Fibroblast of villous mesenchyme (primary cell): ENCODE results near the gene MBD3L3. TPM values are rescaled to one million over a fixed set of nuclear protein-coding genes. Genes with fewer than 3 reads are reported as not detected.

ENCODE experiments used
- DNase-seq: peaks from one replicate; pipeline ENCODE4 v3.0.0-alpha.2; 2010; ENCODE audit warnings: low read depth
- H3K4me3 ChIP-seq: 2 replicates; pipeline ENCODE4 v1.5.1; 2011; ENCODE audit warnings: low read depth, mild to moderate bottlenecking, low read length
- total RNA-seq: library from RNA; depleted of rRNA; stranded (reverse); fragments of >200 nt; gene quantifications from 2 replicates; pipeline ENCODE4 v1.2.3, GENCODE V29; 2012
- TF ChIP-seq, protein P1 (sequence below): IDR thresholded peaks from 2 replicates; pipeline ENCODE4 v1.5.1; 2012; ENCODE audit warnings: low read depth, mild to moderate bottlenecking, low read length; ENCODE audit not compliant: insufficient read depth

MBD3L3 gene
- total RNA-seq, 1 donor, result not detected

DNA sequence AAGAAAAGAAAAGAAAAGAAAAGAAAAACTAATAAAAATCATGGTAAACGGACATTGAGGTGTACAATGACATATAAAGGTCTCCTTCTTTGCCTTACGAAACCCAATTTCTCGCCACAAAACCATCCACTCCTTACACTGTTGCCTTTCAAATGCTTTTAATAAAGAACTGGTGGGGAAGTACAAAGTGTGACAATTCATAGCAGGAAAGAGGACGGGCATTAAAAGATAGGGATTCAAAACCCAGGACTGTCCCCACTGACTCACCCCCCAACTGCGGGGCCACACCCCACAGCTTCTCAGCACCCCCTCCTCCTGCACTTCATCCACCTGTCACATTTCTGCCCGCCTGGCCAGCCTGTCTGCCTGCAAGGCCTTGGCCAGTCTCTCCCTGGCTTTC lies 39.6 kb downstream of the MBD3L3 start:
- TF ChIP-seq, protein P1, sequence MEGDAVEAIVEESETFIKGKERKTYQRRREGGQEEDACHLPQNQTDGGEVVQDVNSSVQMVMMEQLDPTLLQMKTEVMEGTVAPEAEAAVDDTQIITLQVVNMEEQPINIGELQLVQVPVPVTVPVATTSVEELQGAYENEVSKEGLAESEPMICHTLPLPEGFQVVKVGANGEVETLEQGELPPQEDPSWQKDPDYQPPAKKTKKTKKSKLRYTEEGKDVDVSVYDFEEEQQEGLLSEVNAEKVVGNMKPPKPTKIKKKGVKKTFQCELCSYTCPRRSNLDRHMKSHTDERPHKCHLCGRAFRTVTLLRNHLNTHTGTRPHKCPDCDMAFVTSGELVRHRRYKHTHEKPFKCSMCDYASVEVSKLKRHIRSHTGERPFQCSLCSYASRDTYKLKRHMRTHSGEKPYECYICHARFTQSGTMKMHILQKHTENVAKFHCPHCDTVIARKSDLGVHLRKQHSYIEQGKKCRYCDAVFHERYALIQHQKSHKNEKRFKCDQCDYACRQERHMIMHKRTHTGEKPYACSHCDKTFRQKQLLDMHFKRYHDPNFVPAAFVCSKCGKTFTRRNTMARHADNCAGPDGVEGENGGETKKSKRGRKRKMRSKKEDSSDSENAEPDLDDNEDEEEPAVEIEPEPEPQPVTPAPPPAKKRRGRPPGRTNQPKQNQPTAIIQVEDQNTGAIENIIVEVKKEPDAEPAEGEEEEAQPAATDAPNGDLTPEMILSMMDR, result no peak
- DNase-seq, result no peak
- H3K4me3 ChIP-seq, result no peak overlapping the region

DNA sequence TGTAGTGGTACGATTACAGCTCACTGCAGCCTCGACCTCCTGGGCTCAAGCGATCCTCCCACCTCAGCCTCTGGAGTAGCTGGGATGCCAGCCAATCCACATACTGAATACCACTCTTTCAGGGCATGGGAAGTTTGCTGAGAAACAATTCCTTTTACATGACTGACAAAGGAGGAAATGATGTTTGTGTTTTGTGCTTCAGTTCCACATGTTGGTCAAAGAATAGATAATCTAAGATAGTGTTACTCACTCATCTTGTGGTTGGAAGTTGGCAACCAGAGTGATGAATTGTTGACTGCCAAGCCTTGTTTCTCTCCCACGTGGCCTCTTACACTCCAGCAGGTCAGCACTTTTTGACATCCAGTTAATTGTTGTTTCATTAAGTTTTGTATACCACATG lies 44.8 kb downstream of the MBD3L3 start:
- TF ChIP-seq, protein P1, result no peak
- DNase-seq, result no peak
- H3K4me3 ChIP-seq, result no peak overlapping the region

DNA sequence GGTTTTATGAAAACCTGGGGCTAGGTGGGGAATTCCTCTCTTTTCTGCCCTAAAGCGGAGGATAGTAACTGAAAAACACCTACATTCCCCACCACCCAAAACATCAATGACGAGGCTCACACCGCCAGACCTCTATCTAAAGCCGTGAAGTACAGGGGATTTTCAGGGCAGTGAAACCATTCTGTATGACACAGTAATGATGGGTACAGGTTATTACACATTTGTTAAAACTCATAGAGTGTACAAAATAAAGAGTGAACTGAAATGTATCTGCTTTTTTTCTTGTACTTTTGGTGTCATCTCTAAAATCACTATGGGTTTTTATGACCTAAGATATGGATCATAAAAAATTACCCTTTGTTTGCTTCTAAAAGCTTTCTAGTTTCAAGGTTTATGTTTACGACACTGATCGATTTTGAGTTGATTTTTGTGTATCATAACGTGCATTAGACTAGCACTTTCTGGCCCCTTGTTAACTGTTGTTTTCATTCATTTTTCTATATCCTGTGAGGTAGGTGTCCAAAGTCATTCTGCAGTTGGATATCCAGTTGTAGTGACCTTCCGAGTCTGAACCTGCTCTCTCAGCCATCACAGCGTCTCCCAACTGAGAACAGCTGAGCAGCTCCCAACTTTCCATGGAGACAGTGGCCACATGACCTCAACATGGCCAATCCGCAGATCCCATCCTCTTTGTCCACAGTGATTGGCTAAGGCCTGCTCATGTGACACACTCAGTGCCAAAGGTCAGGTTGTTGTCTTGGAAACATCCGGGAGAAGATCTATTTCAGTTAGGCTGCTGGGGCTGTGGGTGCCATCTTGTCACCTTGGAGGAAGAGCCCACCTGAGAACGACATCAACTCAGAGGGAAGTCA lies 47.5 kb downstream of the MBD3L3 start:
- no peak overlapping the region for H3K4me3 ChIP-seq
- TF ChIP-seq, protein P1, result no peak
- DNase-seq, result no peak

DNA sequence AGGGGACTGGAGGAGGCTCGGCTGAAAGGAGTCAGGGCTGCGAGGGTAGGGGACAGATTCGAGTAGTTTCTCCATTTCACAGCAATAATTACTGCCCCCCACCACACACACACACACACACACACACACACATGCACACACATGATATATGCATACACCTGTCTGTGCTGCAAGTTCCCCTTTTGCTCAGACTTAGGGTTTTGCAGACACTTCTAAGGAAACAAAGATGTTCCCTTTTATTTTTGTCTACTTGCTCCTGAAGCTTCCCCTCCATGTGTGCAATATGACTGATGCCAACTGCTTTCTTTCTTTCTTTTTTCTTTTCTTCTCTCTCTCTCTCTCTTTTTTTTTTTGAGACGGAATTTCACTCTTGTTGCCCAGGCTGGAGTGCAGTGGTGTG lies 50.6 kb downstream of the MBD3L3 start:
- no peak for DNase-seq
- H3K4me3 ChIP-seq, result no peak overlapping the region
- TF ChIP-seq, protein P1, result no peak

Other genes starting within 250 kb of the MBD3L3 start
- not detected in 2 replicates for gene ADGRE1, start 171.1 kb downstream of the MBD3L3 start, total RNA-seq
- not detected in 2 replicates for gene MBD3L2B, start 37.2 kb downstream of the MBD3L3 start, total RNA-seq
- not detected in 2 replicates for gene MBD3L5, start 28.1 kb downstream of the MBD3L3 start, total RNA-seq
- gene MBD3L4, start 18.5 kb downstream of the MBD3L3 start, total RNA-seq, result not detected in 2 replicates
- not detected in 2 replicates for gene MBD3L2, start 9.4 kb downstream of the MBD3L3 start, total RNA-seq
- 15.1 and 15.5 TPM in 2 replicates for gene ZNF557, start 11.0 kb upstream of the MBD3L3 start, total RNA-seq
- gene INSR, start 235.7 kb upstream of the MBD3L3 start, total RNA-seq, result 3.0 and 10.3 TPM in 2 replicates